HL-60 (cell line): ENCODE data around the gene DCPS.
"Not testable (repeated sequence)": the region's sequence is repeated elsewhere in the genome, so short reads cannot be mapped to it uniquely, and the experiment has no call there.

Source experiments
- DNase-seq, 2 experiments: peaks; one replicate each; pipeline ENCODE4 v3.0.0-alpha.2; 2010 to 2020; ENCODE audit warnings: low read depth in 1 of 2, low spot score in 1 of 2
- H3K27ac ChIP-seq: fragments of 250-450 bp; sonication (Bioruptor Pico); replicated peaks from 2 replicates; pipeline ENCODE4 v1.5.1; 2020; ENCODE audit warnings: mild to moderate bottlenecking, moderate library complexity
- H3K27me3 ChIP-seq: fragments of 250-450 bp; sonication (Bioruptor Pico); 2 replicates; pipeline ENCODE4 v1.5.1; 2021; ENCODE audit warnings: mild to moderate bottlenecking, moderate library complexity; ENCODE audit not compliant: insufficient read depth, poor library complexity, severe bottlenecking
- H3K4me3 ChIP-seq: replicated peaks from 2 replicates; pipeline ENCODE4 v1.5.1; 2011; ENCODE audit warnings: mild to moderate bottlenecking, control low read depth, low read length; ENCODE audit not compliant: insufficient read depth
- GABPA ChIP-seq: IDR thresholded peaks from 2 replicates; pipeline ENCODE4 v1.6.1; 2012; ENCODE audit warnings: low read depth
- POLR2AphosphoS5 ChIP-seq: IDR thresholded peaks from 2 replicates; pipeline ENCODE4 v1.6.1; 2012; ENCODE audit warnings: low read depth
- SPI1 ChIP-seq: IDR thresholded peaks from 2 replicates; pipeline ENCODE4 v1.6.1; 2012; ENCODE audit warnings: low read depth, mild to moderate bottlenecking, borderline replicate concordance
- TF ChIP-seq, protein P1 (sequence below): IDR thresholded peaks from 2 replicates; pipeline ENCODE4 v1.6.1; 2012; ENCODE audit warnings: low read depth; ENCODE audit not compliant: insufficient replicate concordance
- TF ChIP-seq, protein P2 (sequence below): IDR thresholded peaks from one replicate; pipeline ENCODE4 v1.5.1; 2011; ENCODE audit warnings: low read length, control low read depth, inconsistent platforms; ENCODE audit not compliant: insufficient read depth

Gene DCPS

DNA sequence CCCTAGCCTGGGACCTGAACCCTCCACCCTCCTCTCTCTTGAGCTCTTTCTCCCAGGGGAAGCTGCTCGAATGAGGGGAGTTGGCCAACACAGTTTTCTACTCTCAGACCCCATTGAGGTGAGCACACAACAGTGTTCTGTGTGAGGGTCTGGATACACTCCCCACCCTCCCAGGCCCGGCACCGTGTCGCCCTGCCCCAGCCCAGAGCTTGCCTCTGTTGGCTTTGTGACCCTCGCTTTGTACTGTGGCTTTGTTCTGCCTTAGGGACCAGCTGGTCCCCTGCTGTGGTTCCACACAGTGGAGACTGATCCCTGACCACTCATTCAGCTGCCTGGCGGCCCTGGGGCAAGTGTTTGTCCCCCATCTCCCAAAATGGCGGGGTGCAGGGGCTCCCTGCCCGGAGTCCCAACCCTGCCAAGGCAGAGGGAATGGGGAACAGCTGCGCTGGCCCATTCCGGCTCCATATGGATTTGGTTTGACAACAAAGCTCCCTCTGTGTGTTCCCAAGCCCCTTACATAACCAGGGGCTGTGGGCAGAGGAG is 59.9 kb downstream of the DCPS start:
- Histone ChIP-seq H3K4me3 (no peak overlapping the region), H3K27ac (peak overlapping the region; percentile 27; the same call in 1 of the 2 replicates), H3K27me3 (no peaks in the 10 kb centered on the region)
- TF ChIP-seq GABPA (no peak), POLR2AphosphoS5 (no peak), SPI1 (no peak)
- TF ChIP-seq, protein P1, sequence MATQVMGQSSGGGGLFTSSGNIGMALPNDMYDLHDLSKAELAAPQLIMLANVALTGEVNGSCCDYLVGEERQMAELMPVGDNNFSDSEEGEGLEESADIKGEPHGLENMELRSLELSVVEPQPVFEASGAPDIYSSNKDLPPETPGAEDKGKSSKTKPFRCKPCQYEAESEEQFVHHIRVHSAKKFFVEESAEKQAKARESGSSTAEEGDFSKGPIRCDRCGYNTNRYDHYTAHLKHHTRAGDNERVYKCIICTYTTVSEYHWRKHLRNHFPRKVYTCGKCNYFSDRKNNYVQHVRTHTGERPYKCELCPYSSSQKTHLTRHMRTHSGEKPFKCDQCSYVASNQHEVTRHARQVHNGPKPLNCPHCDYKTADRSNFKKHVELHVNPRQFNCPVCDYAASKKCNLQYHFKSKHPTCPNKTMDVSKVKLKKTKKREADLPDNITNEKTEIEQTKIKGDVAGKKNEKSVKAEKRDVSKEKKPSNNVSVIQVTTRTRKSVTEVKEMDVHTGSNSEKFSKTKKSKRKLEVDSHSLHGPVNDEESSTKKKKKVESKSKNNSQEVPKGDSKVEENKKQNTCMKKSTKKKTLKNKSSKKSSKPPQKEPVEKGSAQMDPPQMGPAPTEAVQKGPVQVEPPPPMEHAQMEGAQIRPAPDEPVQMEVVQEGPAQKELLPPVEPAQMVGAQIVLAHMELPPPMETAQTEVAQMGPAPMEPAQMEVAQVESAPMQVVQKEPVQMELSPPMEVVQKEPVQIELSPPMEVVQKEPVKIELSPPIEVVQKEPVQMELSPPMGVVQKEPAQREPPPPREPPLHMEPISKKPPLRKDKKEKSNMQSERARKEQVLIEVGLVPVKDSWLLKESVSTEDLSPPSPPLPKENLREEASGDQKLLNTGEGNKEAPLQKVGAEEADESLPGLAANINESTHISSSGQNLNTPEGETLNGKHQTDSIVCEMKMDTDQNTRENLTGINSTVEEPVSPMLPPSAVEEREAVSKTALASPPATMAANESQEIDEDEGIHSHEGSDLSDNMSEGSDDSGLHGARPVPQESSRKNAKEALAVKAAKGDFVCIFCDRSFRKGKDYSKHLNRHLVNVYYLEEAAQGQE = no peak
- TF ChIP-seq, protein P2, sequence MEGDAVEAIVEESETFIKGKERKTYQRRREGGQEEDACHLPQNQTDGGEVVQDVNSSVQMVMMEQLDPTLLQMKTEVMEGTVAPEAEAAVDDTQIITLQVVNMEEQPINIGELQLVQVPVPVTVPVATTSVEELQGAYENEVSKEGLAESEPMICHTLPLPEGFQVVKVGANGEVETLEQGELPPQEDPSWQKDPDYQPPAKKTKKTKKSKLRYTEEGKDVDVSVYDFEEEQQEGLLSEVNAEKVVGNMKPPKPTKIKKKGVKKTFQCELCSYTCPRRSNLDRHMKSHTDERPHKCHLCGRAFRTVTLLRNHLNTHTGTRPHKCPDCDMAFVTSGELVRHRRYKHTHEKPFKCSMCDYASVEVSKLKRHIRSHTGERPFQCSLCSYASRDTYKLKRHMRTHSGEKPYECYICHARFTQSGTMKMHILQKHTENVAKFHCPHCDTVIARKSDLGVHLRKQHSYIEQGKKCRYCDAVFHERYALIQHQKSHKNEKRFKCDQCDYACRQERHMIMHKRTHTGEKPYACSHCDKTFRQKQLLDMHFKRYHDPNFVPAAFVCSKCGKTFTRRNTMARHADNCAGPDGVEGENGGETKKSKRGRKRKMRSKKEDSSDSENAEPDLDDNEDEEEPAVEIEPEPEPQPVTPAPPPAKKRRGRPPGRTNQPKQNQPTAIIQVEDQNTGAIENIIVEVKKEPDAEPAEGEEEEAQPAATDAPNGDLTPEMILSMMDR = no peak
- no peak for DNase-seq

DNA sequence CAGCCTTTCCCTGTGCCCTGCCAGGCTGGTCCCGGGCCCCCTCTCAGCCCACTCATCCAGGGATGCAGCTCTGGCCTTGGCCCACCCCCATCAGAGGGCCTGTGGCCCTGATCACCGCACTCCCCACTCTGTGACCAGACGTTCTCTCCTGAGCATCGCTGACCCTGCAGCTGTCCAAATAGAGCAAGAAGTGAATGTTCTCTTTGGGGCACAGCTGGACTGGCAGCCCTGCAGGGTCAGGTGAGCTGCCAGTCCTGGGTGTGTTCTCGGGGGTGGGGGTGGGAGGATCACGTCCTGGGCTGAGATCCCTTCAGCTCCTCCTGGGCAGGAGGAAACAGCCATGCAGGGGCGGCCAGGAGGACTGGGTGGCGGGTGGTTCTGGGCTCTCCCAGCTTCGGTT is 60.9 kb downstream of the DCPS start:
- H3K27ac ChIP-seq, DNase-seq, H3K4me3 ChIP-seq, H3K27me3 ChIP-seq: not testable (repeated sequence)

DNA sequence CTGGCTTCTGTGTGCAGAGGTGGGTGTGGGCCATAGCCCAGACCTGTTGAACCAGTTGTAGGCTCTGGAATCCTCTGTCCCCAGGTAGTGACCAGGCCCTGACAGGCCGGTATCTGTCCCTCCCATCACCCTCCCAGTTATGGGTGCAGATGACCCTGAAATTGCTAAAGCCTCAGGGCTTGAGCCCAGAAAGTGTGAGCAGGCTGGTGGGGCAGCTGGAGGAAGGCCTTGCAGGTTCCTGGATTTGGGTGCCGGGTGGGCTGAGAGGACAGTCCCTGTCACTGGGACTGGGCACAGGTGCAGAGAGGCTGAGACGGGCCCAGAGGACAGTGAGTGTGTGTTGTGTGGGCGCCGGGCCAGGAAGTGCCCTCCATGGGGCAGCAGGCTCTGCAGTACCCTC is 61.6 kb downstream of the DCPS start:
- not testable (repeated sequence) for H3K4me3 ChIP-seq, DNase-seq, H3K27ac ChIP-seq, H3K27me3 ChIP-seq

DNA sequence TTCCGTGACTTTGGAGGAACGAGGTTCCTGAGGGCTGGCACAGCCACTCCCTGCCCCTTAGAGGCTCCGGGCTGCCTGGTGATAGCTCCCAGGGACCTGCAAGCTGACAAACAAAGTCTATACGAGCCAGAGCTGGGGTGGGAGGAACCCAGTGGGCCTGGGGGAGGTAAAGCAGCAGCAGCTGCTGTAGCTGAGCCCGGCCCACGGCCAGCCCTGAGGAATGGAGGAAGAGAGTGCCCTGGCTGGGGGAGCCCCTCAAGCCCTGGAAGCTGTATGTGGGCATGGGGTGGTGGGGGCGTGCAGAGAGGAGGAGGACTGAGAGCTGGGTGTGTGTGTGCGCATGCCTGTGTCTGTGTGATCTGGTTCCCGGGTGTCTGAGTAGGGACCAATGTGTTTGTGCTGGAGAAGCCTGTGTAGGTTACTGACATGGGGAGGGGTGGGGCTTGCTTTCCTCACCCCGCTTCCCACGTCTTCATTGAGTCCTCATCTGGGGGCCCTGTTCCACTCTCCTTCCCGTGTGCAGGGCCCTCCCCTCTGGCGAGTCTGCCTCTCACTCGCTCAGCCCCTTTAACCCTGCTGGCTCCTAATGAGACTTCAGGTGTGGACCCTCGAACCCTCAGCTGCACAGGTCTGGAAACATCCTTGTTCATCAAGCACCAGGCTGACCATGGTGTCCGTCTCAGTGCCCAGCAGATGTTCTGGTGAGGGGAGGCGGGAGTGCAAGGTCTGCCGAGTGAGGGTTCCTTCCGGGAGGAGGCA is 62.4 kb downstream of the DCPS start:
- Histone ChIP-seq H3K27ac (peak overlapping the region; percentile 26), H3K4me3 (no peak overlapping the region), H3K27me3 (no peaks in the 10 kb centered on the region)
- DNase-seq = no peak
- TF ChIP-seq SPI1 (no peak), GABPA (no peak), POLR2AphosphoS5 (no peak)
- TF ChIP-seq, protein P1 = no peak
- TF ChIP-seq, protein P2 = no peak

DNA sequence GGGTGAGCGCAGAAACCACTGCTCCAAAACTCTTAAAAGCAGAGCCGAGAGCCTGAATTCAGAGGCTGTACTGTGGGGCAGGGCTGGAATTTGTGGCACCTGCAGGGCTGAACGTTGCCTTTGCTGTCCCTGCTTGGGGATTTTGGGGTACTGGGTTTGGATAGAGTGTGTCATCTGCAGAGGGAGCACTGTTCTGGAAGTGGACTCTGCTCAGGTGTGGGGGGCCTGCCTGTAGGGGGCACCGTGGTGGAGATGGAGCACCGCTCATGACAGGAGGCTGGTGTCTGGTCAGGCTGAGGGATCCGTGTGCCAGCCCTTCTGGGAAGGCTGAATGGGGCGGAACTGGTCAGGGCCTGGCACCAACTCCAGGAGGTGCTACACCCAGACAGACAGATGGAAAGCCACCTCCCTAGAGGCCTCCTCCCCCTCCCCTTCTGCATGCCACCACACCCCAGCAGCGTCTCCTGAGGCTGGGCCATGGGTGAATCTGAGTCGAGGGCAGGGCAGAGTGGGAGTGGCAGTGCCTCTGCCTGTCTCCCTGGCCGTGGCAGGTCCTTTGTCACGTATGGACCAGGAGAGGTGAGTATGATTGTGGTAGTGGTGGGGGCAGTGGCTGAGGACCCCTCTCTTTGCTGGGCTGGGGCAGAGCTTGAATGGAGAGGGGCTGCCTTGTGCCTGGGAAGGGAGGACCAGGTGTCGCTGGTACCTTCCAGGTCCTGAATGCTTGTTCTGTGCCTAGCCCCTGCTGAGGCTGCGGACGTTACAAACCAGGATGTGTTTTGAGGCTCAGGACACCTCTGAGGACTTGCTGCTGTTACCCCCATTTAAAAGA is 63.2 kb downstream of the DCPS start:
- not testable (repeated sequence) for H3K4me3 ChIP-seq, DNase-seq, H3K27me3 ChIP-seq
- peak overlapping the region; percentile 64 for H3K27ac ChIP-seq

DNA sequence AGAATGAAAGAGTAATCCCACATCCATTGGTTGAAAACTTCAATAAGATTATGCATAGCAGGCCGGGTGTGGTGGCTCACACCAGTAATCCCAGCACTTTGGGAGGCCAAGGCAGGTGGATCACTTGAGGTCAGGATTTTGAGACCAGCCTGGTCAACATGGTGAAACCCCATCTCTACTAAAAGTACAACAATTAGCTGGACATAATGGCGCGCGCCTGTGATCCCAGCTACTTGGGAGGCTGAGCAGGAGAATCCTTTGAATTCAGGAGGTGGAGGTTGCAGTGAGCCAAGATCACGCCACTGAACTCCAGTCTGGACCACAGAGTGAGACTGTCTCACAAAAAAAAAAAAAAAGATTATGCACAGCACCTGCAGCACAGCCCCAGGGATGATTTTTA is 63.9 kb downstream of the DCPS start:
- H3K4me3 ChIP-seq, DNase-seq, H3K27me3 ChIP-seq: not testable (repeated sequence)
- H3K27ac ChIP-seq = peak overlapping the region; percentile 64; the same call in 1 of the 2 replicates
